ENCODE data around the gene SLC40A1.

The SLC40A1 gene

DNA sequence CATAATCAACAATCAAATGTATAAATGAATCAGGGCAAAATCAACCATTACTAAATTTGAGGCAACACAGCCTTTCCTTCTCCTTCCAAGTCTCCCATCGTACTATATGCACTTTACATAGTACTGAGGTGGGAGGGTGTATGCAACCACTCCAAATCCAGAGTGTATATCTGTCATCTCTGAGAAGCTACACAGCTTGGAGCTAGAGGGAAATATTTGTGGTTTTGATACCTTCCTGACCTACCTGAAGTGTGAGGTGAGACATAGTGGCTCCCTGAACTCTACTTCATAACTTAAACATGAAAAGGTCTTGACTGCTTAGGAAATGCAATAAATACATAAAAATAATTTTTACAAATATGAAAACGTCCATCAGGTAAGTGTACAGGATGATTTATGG lies 30.1 kb upstream of the SLC40A1 start:
- no peak overlapping the region for H3K4me3 ChIP-seq (ENCODE audit: low read length)
- no peaks in the 10 kb centered on the region for H3K36me3 ChIP-seq (ENCODE audit: control insufficient read depth, low read length)
- no peaks in the 10 kb centered on the region for H3K9me3 ChIP-seq (ENCODE audit: control insufficient read depth, insufficient read depth, low read length)
- peaks cover 10% of the 10 kb centered on the region for H3K27me3 ChIP-seq (ENCODE audit: control insufficient read depth, low read length)
- TF ChIP-seq, protein P1, sequence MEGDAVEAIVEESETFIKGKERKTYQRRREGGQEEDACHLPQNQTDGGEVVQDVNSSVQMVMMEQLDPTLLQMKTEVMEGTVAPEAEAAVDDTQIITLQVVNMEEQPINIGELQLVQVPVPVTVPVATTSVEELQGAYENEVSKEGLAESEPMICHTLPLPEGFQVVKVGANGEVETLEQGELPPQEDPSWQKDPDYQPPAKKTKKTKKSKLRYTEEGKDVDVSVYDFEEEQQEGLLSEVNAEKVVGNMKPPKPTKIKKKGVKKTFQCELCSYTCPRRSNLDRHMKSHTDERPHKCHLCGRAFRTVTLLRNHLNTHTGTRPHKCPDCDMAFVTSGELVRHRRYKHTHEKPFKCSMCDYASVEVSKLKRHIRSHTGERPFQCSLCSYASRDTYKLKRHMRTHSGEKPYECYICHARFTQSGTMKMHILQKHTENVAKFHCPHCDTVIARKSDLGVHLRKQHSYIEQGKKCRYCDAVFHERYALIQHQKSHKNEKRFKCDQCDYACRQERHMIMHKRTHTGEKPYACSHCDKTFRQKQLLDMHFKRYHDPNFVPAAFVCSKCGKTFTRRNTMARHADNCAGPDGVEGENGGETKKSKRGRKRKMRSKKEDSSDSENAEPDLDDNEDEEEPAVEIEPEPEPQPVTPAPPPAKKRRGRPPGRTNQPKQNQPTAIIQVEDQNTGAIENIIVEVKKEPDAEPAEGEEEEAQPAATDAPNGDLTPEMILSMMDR (IDR thresholded peaks at IDR 0.05; ENCODE audit: low read depth, low read length, poor library complexity, severe bottlenecking) = no peak
- TF ChIP-seq EZH2phosphoT487 (IDR thresholded peaks at IDR 0.05; ENCODE audit: borderline replicate concordance, low read length) = no peak
- H3K4me1 ChIP-seq (ENCODE audit: control insufficient read depth, low read length) = no peaks in the 10 kb centered on the region
- no peaks in the 10 kb centered on the region for H3K79me2 ChIP-seq (ENCODE audit: control insufficient read depth, low read length)
- no peak overlapping the region for H3K4me2 ChIP-seq (ENCODE audit: low read length)
- H3K27ac ChIP-seq (ENCODE audit: low read depth, low read length) = no peak overlapping the region
- H3F3A ChIP-seq (ENCODE audit: control insufficient read depth, insufficient read depth) = no peaks in the 10 kb centered on the region
- H3K9me2 ChIP-seq (replicated peaks; ENCODE audit: control insufficient read depth, low read length) = no peaks in the 10 kb centered on the region
- no peaks in the 10 kb centered on the region for H4K20me1 ChIP-seq (ENCODE audit: control insufficient read depth, insufficient read depth, low read depth, low read length)

DNA sequence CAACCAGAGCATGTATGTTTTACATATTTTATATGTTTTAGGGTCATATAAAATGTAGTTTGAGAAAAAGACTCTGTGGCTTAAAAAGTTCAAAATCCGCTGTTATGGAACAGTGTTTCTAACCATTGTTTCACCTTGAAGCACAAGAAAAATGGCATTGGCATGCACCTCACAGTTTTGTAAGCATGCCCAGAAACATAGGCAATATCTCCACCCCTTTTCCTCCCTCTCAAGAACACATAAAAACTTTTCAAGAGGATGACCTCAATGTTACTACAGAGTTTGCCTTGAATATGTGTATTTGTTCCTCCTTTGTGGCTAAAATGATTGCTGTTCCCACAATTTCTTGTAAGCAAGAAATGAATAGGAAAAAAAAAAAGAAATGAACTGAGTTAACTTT lies 29.3 kb upstream of the SLC40A1 start:
- H3K9me3 ChIP-seq (ENCODE audit: control insufficient read depth, insufficient read depth, low read length) = no peaks in the 10 kb centered on the region
- no peaks in the 10 kb centered on the region for H3K79me2 ChIP-seq (ENCODE audit: control insufficient read depth, low read length)
- TF ChIP-seq, protein P1 (IDR thresholded peaks at IDR 0.05; ENCODE audit: low read depth, low read length, poor library complexity, severe bottlenecking) = no peak
- no peak for TF ChIP-seq EZH2phosphoT487 (IDR thresholded peaks at IDR 0.05; ENCODE audit: borderline replicate concordance, low read length)
- H3K4me1 ChIP-seq (ENCODE audit: control insufficient read depth, low read length) = no peaks in the 10 kb centered on the region
- H3F3A ChIP-seq (ENCODE audit: control insufficient read depth, insufficient read depth) = no peaks in the 10 kb centered on the region
- H3K4me2 ChIP-seq (ENCODE audit: low read length) = no peak overlapping the region
- peaks cover 10% of the 10 kb centered on the region for H3K27me3 ChIP-seq (ENCODE audit: control insufficient read depth, low read length)
- H4K20me1 ChIP-seq (ENCODE audit: control insufficient read depth, insufficient read depth, low read depth, low read length) = no peaks in the 10 kb centered on the region
- H3K4me3 ChIP-seq (ENCODE audit: low read length) = no peak overlapping the region
- no peak overlapping the region for H3K27ac ChIP-seq (ENCODE audit: low read depth, low read length)
- no peaks in the 10 kb centered on the region for H3K9me2 ChIP-seq (replicated peaks; ENCODE audit: control insufficient read depth, low read length)
- no peaks in the 10 kb centered on the region for H3K36me3 ChIP-seq (ENCODE audit: control insufficient read depth, low read length)

DNA sequence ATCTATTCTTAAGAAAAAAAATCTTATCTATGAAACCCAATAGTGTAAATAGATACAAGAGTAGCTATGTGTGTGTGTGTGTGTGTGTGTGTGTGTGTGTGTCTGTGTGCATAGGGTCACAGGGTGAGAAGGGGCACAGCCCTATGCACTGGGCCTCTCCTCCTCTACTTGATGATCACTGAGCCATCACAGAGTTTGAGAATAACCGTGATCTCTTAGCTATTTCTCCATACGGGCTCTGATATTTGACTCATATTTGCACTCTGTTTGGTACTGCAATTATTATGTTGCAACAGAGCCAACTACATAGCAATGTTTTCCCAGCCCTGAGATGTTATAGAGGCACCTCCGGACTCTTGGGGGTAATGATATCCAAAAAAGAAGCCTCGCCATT lies 28.8 kb upstream of the SLC40A1 start:
- no peaks in the 10 kb centered on the region for H3K4me1 ChIP-seq (ENCODE audit: control insufficient read depth, low read length)
- no peaks in the 10 kb centered on the region for H3K79me2 ChIP-seq (ENCODE audit: control insufficient read depth, low read length)
- H3K9me2 ChIP-seq (replicated peaks; ENCODE audit: control insufficient read depth, low read length) = no peaks in the 10 kb centered on the region
- H4K20me1 ChIP-seq (ENCODE audit: control insufficient read depth, insufficient read depth, low read depth, low read length) = no peaks in the 10 kb centered on the region
- no peak overlapping the region for H3K4me2 ChIP-seq (ENCODE audit: low read length)
- H3F3A ChIP-seq (ENCODE audit: control insufficient read depth, insufficient read depth) = no peaks in the 10 kb centered on the region
- H3K4me3 ChIP-seq (ENCODE audit: low read length) = no peak overlapping the region
- no peaks in the 10 kb centered on the region for H3K9me3 ChIP-seq (ENCODE audit: control insufficient read depth, insufficient read depth, low read length)
- H3K27me3 ChIP-seq (ENCODE audit: control insufficient read depth, low read length) = peaks cover 10% of the 10 kb centered on the region
- H3K36me3 ChIP-seq (ENCODE audit: control insufficient read depth, low read length) = no peaks in the 10 kb centered on the region
- no peak for TF ChIP-seq EZH2phosphoT487 (IDR thresholded peaks at IDR 0.05; ENCODE audit: borderline replicate concordance, low read length)
- TF ChIP-seq, protein P1 (IDR thresholded peaks at IDR 0.05; ENCODE audit: low read depth, low read length, poor library complexity, severe bottlenecking) = no peak
- no peak overlapping the region for H3K27ac ChIP-seq (ENCODE audit: low read depth, low read length)

Data from DOHH2 (cell line).